NCI-H82 (cell line): ENCODE measurements around the gene CMTR1.

Experiments
- DNase-seq: peaks from one replicate; lab custom pipeline; 2025; lab: John Stamatoyannopoulos, UW

CMTR1 gene

DNA sequence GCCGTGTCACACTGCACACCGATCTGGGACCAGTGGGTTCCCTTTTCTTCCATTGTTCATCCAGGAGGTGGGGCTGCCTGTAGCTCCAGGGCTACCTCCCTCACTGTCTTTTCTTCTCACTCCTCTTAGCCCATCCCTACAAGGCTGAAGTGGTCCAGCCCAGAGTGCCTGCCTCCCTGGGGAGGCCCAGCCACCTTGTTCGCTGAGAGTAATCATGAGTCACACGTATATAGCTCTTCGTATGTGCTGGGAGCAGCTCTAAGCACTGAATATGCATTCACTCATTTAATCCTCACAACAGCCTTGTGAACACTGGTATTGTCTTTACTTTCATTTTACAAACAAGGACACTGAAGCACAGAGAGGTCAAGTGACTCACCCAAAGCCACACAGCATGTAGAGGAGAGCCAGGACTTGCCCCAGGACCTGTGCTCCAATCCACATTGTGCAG lies 81.3 kb downstream of the CMTR1 start:
- no peak for DNase-seq

DNA sequence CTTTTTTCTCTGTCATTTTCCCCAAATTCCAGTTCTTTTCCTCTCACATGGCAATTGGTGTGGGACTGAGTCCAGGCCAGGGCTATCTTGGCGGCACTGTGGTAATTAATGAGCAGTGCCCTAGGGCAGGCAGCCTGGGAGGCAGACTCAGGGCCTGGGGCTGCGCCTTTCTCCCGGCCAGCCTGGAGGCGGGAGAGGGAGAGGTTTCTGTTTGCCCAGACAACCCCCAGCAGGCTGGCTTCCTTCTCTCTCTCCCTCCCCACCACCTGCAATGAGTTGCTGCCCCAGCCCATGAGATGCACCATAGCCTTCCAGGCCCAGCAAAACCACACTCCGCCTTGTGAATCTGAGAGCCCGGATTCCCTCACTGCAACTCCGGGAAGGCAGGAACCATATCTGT lies 81.8 kb downstream of the CMTR1 start:
- DNase-seq = no peak

DNA sequence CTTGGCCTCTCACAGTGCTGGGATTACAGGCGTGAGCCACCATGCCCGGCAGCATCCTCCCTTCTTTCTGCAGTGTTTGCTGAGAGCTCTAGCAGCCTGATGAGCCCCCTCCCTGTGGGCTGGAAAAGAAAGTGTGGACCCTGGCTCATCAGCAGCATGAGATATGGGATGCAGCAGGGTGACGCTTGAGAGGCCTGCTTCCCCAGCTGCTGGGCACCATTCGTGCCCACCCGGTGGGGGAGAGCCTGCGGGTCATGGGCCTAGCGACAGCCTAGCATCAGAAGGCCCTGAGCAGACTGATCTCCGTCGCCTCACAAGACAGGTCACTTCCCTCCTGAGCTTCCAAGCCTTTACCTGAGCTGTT lies 82.7 kb downstream of the CMTR1 start:
- no peak for DNase-seq

GRCh38 chr6:37516076-37516919 lies 83.3 kb downstream of the CMTR1 start:
- peak; percentile 41 for DNase-seq

DNA sequence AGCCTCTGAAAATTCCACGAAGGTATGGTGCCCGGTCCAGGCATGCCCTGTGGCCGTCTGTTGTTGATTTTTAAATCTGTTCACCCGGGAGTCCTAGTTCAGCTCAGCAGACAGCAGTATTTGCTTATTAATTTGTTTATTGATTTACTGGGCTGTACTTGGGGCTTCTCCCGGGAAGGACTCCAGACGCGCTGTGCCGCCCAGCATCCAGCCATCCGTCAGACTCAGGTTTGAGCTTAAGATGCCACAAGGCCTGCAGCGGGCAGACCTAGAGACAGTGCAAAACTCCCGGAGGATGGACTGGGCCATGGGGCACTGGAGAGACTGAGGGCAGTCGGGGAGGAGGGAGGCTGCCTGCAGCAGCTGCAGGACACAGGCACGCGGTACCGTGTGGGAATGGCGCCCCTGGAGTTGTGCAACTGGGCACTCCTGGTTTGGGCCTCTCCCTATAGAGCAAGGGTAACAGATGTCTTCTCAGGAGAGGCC lies 83.9 kb downstream of the CMTR1 start:
- DNase-seq = peak; percentile 46

- no peak for DNase-seq
These were observed 84.4 kb downstream of the CMTR1 start for GRCh38 chr6:37517411-37517812.

DNA sequence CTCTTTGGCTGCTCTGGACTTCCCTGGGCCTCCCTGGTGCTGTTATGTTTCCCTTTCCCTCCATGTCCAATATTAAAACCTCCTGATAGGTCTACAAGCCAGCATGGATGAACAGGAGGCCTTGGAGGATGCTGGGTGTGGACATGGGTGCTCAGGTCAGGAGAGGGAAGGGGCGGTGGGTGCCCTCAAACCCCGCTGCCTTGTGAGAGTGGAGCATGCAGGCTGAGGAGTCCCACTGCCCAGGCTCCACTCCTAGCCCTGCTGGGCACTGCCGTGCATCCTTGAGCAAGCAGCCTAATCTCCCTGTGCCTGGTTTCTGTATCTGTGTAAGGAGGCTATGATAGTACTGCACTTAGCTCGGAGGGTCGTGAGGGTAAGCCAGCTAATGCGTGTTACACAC lies 85.1 kb downstream of the CMTR1 start:
- no peak for DNase-seq

- DNase-seq = no peak
These were observed 86.4 kb downstream of the CMTR1 start for GRCh38 chr6:37519461-37519860.

DNA sequence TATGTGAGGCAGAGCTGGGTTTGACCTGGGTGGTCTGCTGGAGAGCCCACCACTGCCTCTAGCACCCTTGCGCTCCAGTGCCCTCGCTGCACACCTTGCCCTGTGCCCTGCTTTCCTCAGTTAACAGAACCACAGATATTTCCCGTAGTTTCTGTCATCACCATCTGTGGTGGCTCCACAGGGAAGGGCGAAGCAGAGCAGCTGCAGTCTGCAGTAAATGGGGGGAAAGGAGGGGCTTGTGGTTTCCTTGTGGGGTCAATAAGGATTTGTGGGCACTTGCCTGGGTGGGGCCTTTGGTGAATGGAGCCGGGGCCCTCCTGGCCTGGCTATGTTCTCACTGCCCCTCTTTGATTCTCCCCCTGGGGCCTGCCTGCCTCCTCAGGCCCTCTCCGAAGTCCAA lies 87.9 kb downstream of the CMTR1 start:
- DNase-seq = no peak

GRCh38 chr6:37521674-37522073 lies 88.7 kb downstream of the CMTR1 start:
- DNase-seq = no peak

DNA sequence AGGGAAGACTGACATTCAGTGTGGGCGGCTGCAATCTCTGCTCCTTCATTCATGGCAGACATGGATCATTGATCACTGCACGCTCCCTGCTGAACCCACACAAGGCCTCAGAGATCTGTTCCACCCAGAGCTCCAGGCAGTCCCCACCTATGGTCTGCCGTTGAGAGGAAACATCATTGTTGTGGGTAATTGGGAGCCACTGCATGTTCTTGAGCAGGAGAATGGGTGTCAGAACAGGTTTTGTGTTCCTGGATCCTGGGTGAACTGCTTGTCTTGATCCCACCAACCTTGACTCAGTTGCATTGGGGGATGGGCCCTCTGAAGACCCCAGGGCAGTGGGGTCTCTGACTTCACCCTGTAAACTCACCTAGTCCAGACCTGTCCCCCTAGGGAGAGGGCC lies 89.8 kb downstream of the CMTR1 start:
- DNase-seq = no peak

- DNase-seq = no peak
These were observed 90.4 kb downstream of the CMTR1 start for GRCh38 chr6:37523412-37523811.

GRCh38 chr6:37524025-37524969 lies 91.3 kb downstream of the CMTR1 start:
- peak; percentile 69 for DNase-seq

DNA sequence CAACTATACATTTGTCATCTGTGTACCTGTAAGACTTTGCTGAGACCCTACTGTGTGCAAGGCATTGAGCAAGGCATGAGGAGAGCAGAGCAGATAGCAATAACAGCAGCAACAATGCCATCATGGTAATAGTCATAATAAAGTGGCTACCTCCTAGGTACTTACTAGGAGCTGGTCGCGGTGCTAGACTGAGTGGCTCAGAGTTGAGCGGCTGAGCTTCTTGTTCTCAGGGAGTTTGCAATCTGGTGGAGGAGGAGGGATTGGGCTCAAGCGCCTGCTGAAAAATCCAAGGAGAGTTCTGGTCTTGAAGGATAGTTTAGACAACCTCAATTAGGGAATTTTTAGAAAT lies 91.9 kb downstream of the CMTR1 start:
- DNase-seq = peak; percentile 54

DNA sequence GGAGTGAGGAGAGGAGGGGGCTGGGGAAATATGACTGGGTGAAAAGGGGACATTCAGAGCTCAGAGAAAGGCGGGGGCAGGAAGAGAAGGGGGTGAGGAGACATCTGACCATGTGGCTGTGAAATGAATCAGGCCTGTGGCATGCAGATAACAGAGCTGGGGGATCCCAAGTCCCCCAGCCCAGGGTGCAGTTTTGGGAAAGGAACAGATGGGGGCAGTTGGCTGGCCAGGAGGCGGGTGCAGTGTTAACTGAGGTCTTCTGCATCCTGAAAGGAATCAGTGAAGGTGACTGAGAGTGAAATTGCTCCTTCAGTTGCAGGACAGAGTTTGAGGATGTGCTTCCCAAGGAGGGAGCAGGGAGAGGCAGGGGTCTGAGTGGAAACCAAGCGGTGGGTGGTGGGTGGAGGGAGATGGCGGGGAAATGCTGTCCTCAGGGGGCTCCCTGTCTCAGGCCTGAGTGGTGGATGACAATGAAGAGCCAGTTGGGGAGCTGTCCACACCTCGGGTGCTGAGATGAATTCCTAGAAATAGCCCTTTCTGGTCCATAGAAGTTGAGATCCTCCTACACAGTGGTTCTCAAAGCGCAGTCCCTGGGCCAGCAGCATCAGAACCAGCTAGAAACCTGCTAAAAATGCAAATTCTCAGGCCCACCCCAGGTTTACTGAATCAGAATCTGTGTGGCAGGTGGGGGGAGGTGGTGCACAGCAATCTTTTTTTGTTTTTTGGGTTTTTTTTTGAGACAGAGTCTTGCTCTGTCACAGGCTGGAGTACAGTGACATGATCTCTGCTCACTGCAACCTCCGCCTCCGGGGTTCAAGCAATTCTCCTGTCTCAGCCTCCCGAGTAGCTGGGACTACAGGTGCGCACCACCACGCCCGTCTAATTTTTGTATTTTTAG lies 92.7 kb downstream of the CMTR1 start:
- DNase-seq = peak; percentile 32

DNA sequence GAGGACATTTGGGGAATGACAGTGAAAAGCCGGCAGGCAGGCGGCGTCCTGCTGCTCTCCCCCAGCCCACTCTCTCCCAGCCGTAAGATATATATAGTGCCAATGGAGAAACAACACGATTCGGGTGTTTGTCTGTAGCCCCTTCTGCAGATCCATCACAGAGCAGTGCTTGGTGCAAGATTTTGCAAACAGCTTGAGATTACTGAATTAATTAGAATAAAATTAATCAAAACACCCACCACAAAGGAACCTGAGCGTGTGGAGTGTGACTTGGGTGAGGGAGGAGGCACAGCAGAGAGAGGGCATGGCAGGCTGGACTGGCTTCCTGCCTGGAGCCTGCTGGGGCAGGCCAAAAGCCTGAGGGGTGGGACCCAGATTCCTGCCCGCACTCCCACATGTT lies 95.5 kb downstream of the CMTR1 start:
- no peak for DNase-seq

DNA sequence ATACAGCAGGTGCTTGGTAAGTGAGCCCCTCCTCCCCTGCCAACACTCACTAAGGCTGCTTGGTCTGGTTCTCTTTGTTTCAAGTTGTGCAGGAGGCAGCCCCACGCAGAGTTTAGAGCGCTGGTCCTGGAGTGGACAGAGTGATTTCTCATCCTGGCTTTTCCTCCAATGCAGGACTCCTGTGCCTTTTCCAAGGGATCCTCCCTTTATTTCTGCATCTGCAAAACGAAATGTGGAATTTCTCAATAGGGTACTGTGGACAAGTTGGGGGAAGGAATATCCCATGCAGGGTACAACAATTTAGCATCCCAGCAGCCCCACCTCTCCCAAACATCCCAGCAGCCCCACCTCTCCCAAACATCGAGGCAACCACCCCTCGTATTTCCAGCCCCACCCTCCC lies 97.3 kb downstream of the CMTR1 start:
- DNase-seq = no peak

- DNase-seq = no peak
These were observed 98.0 kb downstream of the CMTR1 start for GRCh38 chr6:37531026-37531425.
